ENCODE results near the gene WDR86.

GRCh38 chr7:151408498-151408838 is 1.4 kb downstream of the WDR86 start:
- no peak for TF ChIP-seq POLR2A (IDR thresholded peaks at IDR 0.05; ENCODE audit: low read depth, low read length)
- TF ChIP-seq, protein P1, sequence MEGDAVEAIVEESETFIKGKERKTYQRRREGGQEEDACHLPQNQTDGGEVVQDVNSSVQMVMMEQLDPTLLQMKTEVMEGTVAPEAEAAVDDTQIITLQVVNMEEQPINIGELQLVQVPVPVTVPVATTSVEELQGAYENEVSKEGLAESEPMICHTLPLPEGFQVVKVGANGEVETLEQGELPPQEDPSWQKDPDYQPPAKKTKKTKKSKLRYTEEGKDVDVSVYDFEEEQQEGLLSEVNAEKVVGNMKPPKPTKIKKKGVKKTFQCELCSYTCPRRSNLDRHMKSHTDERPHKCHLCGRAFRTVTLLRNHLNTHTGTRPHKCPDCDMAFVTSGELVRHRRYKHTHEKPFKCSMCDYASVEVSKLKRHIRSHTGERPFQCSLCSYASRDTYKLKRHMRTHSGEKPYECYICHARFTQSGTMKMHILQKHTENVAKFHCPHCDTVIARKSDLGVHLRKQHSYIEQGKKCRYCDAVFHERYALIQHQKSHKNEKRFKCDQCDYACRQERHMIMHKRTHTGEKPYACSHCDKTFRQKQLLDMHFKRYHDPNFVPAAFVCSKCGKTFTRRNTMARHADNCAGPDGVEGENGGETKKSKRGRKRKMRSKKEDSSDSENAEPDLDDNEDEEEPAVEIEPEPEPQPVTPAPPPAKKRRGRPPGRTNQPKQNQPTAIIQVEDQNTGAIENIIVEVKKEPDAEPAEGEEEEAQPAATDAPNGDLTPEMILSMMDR (conservative IDR thresholded peaks at IDR 0.05; ENCODE audit: low read depth, low read length): no peak
- TF ChIP-seq CEBPB (IDR thresholded peaks at IDR 0.05; ENCODE audit: low read depth, low read length): no peak
- TF ChIP-seq NFE2L2 (IDR thresholded peaks at IDR 0.05; ENCODE audit: low read depth, low read length): no peak
- TF ChIP-seq, protein P2, sequence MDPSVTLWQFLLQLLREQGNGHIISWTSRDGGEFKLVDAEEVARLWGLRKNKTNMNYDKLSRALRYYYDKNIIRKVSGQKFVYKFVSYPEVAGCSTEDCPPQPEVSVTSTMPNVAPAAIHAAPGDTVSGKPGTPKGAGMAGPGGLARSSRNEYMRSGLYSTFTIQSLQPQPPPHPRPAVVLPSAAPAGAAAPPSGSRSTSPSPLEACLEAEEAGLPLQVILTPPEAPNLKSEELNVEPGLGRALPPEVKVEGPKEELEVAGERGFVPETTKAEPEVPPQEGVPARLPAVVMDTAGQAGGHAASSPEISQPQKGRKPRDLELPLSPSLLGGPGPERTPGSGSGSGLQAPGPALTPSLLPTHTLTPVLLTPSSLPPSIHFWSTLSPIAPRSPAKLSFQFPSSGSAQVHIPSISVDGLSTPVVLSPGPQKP (IDR thresholded peaks at IDR 0.05; ENCODE audit: borderline replicate concordance, low read depth, low read length): no peak
- no peak for TF ChIP-seq BHLHE40 (IDR thresholded peaks at IDR 0.05; ENCODE audit: low read depth, low read length)
- no peak for TF ChIP-seq RFX5 (IDR thresholded peaks at IDR 0.05; ENCODE audit: low read depth, low read length)
